ENCODE measurements around the gene ACACA.

GRCh38 chr17:37384560-37385149 is 22.0 kb downstream of the ACACA start:
- no peak for TF ChIP-seq POLR2A (IDR thresholded peaks at IDR 0.05; ENCODE audit: low read depth, low read length)
- TF ChIP-seq POLR2AphosphoS5 (IDR thresholded peaks at IDR 0.05; ENCODE audit: low read depth, low read length): no peak
- TF ChIP-seq TAF1 (IDR thresholded peaks at IDR 0.05; ENCODE audit: low read depth, low read length): no peak
- no peak for TF ChIP-seq PAX5 (IDR thresholded peaks at IDR 0.05; ENCODE audit: insufficient read depth, low read length, severe bottlenecking)
- TF ChIP-seq SPI1 (IDR thresholded peaks at IDR 0.05; ENCODE audit: low read depth, low read length): no peak

Measured in GM12891 (cell line).